SKM-1 (cell line): ENCODE results near the gene EMP1.

Experiments used
- DNase-seq: peaks from one replicate; lab custom pipeline; 2025; ENCODE audit not compliant: unreplicated experiment; lab: John Stamatoyannopoulos, UW

The EMP1 gene

GRCh38 chr12:13171921-13172859, 24.3 kb upstream of the EMP1 start:
- no peak for DNase-seq

DNA sequence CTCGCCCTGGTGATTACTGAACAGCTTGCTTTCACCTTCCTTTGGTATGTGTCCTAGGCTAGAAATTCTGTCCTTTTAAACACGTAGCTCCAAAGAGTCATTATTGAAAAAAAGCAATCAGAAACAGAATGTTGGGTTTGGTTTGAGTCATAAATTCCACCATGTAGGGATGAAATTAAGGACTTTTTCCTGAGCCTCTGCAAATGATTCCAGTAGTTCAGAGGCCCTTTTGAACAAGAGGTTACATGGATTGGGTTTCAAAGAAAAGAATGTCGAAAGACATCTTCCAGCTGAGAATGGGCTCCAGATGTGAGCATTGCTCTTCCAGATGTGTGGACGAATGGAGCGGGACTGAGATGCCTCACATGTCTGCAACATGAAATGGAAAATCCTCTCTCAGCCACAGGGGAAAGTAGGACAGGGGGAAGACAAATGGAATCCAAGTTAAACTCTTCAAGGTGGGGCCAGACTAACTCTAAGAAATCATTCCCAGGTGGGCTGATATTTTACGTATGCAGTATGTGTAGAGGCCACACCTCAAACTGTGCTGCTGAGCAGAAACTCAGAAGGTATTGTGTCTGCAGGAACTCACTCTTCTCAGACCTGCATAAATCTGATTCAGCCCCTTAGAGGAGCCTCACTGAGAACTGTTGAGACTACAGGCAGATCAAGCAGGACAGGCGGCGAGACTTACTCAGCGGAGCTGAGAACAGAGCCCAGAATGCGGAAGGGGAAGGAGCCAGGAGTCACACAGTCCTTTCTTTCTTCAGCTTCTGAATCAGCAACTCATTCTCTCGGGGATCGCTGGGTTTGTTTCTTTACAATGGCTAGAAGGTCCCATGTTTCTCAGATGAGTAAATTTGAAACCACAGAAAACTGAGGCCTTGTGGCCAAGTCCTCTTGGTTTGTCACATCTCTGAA, 23.3 kb upstream of the EMP1 start:
- no peak for DNase-seq

DNA sequence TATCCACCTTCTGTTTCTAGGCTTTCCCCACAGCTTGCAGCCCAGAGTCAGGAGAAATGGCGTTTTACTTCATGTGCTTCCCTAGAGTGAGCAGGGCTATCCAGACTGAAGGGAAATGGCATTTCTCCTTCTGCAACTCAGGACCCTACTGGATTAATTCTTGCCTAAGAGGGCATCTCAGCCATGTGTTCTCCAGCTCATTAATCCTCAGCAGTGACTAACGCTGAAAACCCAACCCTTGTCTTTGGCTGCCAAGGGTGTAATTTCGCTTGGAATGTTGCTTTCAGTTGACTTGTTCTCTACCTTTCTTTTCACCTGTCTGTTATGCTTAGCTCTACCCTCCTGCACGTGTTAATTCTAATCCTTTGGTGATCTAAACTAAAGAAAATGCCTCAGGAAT, 21.0 kb upstream of the EMP1 start:
- DNase-seq = no peak

DNA sequence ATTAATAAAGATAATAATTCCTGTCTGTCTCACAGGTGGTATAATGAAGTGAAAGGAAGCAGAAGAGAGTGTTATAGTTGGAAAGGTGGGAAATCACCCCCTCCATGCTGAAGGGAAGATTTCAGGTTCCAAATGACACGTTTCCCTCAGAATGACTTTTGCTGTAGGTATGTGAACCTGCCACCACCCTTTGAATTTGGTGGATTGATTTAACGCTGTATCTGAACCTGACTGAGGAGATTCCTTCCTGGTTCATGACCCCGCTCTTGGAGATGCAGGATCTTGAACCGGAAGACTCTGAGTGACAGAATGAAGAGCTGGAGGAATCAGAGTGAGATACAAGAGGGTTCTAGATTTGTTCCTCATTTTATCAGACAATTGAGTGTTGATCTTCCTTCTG, 20.3 kb upstream of the EMP1 start:
- no peak for DNase-seq

GRCh38 chr12:13177373-13177772, 19.2 kb upstream of the EMP1 start:
- DNase-seq = no peak

- no peak for DNase-seq
Measured at GRCh38 chr12:13177906-13178305, 18.6 kb upstream of the EMP1 start.

DNA sequence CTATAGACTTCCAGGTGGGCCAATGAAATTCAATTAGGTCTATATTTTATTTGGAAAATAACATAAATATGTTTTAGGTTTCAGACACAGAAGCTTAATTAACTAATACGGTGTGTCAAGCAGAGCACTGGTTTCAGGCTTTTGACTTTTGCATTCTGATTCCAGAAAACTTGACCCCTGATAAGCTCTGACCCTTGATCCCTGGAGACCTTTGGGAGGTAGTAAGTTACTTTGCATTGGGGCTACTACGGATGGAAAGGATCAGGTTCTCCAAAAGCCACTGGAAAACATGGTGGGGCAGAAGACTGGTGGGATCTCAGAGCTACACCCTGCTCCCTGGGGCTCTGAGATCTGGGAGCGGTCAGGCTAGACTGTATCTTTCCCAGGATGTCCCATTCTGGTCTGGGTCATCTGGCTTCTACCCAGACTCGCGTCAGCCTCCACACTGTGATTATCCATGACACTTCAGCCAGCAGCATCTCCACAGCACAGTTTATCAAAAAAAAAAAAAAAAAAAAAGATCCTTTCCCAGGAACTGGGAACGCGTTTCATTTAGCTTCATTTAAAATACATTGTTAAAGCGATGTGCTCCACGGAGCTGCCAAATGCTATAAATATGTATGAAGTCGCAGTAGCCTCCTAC, 17.8 kb upstream of the EMP1 start:
- DNase-seq = no peak

DNA sequence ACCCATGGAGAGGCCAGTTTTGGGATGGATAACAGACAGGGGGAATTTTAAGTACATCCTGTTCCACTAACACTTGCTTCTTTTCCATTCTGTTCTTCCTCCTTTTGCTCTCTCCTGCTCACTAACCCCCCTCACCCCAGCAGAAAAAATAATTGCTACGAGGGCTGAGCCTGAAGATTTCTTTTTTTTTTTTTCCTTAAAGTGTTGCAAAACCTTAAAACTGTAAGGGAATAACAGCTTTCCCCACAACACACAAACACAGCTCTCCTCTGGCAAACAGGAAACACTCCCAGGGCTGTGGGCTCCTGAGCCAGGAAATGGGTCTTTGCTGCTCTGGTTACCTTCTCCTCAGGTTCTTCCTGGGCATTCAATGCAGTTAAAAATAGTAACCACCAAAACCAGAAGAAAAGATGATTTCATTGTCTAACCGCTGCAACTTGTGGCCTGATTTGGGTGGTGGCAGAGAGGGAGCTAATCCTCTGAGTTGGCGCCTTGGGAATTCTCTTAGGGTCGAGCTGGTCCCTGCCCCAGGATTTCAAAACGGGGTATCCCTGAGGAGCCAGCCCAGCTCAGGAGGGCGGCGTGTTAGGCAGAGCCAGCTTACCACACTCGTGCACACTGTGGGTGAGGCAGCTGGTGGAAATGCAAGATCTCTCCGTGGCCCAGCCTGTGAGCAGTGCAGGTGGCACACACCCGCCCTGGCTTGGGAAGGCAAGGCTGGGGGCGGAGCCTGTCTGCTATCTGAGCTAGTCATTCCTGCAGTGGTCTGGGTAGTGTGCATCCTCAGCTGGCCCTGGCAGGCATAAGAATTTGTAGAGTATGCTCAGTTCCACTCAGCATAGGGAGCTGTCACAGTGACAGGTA, 17.1 kb upstream of the EMP1 start:
- no peak for DNase-seq

- no peak for DNase-seq
Measured at GRCh38 chr12:13181375-13182070, 15.0 kb upstream of the EMP1 start.

DNA sequence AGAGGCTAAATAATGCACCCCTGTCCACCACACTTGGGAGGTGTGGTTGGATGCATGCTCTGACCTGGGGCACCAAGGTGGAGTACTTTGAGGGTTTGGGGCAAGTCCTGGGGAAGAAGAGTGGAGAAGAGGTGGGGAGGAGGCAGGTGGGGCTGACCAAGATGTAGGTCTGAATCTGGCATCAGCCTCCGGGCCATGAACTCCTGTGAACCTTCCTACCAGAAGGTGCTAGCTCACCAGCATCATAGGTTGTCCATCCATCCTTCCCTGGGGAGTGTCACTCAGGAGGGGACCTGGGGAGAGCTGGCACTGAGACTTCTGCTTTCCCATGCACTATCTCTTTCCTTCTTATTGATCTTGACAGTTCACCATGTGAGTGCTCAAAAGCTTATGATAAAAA, 13.6 kb upstream of the EMP1 start:
- no peak for DNase-seq

- no peak for DNase-seq
Measured at GRCh38 chr12:13183620-13184019, 12.9 kb upstream of the EMP1 start.

DNA sequence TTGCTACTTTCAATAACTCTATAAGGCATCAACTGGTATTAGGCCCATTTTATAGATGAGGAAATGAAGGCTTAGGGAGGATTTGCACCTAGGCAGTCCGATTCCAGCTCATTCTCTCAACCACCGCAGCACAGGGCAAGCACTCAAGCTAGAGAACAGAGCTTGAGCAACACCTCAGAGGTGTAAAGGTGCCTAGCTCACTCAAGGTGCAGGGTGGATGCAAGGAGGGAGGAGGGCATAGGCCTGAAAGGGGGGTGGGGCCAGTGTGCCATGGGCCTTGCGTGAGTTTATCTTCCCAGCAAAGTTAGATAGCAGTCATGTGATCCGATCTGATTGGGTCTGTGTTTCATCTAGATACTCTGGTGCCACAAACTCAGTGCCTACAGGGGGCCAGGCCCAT, 10.2 kb upstream of the EMP1 start:
- DNase-seq = no peak

- no peak for DNase-seq
Measured at GRCh38 chr12:13187399-13187798, 9.1 kb upstream of the EMP1 start.

DNA sequence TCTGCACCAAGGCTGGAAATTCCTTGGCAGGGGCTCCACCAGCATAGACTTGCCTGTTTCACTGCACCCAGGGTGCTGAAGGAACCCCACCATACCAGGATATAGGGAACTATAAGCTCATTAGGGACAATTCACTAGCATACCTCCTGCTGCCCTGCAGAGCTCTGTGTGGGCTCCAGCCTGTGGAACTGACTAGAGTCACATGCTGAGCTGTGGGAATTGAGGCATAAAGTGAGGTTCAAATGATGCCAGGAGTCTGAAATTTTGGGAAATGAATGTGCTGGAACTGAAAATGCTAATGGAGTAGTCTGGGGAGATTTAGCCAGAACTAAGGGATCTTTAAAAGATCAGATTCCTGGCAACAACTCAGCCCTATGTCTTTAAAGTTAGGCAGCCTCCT, 7.3 kb upstream of the EMP1 start:
- DNase-seq = no peak

GRCh38 chr12:13190275-13190674, 6.3 kb upstream of the EMP1 start:
- DNase-seq = no peak

DNA sequence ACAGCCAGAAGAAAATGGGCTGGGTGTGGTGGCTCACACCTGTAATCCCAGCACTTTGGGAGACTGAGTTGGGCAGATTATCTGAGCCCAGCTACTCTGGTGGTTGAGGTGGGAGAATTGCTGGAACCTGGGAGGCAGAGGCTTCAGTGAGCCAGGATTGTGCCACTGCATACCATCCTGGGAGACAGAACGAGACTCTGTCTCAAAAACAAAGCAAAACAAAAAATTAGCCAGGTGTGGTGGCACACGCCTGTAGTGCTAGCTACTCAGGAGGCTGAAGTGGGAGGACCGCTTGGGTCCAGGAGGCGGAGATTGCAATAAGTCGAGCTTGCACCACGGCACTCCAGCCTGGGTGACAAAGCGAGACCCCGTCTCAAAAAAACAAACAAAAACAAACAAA, 3.8 kb upstream of the EMP1 start:
- DNase-seq = no peak

DNA sequence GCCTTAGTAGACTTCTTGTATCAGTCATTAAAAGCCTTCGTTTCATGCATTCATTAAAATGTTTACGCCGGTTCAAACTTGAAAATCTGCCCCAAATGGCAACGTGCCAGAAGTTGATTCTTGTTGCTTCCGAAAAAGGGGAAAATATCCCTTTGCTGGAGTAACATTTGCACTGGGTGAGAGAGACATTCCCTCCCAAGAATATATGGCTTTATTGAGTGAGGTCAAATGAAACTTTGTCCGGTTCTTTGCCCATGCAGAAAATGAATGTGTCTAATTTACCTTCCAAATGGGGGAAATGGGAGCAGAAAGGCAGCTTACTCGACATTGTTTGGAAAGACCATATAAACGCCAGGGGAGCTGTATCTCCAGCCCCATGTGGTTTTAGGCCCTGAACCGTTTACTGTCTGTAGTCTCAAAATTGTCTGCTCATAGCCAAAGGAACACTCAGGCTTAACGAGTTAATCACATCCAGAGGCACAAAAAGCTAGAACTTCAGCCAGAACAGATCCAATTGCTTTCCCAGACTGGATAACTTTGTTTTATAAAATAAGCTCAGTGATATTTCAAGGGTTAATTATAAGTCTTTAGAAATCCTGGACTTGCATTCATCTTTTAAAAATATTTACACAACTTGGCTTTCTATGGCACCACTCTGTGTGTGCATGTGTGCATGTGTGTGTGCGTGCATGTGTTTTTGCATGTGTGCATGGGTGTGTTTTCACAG, 2.9 kb upstream of the EMP1 start:
- no peak for DNase-seq

DNA sequence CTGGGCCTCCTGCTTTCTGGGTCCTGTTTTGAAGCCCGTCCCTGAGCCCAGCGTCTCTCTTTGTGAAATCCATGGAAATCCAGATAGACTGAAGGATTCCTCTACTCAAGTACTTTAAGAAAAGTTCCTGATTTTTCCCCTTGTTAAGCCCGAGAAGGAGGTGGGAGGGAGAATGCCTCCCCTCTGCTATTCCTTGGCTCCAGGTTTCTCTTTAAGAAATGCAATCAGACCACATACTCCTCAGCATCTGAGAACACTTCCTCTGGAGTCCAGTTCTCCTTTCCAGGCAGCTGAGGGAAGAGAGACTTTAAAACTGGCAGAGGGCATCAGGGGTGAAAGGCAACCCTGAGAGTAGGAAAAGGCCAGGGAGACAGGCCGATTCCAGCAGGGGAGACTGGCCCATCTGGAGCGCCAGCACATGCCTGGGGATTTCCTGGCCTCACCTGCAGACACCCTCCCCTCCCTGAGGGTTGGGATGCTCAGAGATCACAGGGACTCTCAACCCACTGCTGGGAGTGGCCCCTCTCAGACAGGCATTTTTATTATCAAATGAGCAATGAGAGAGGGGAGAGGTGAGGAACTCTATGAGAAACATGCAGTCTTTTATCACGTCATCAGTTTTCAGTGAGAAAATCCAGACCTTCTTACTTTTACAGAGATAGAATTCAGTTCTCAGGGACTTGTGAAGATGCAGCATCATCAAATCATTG, 2.0 kb upstream of the EMP1 start:
- DNase-seq = no peak

- DNase-seq = no peak
Measured at GRCh38 chr12:13195250-13195649, 1.3 kb upstream of the EMP1 start.
